Activated CD8-positive, alpha-beta memory T cell treated with anti-CD3 and anti-CD28 coated beads for 36 hours (primary cell): ENCODE data around the gene MAD1L1. TPM values are rescaled to one million over a fixed set of nuclear protein-coding genes. Genes with fewer than 3 reads are reported as not detected.
"Not testable (repeated sequence)": the region's sequence is repeated elsewhere in the genome, so short reads cannot be mapped to it uniquely, and the experiment has no call there.

Experiments used
- CTCF ChIA-PET: fragments of 350-600 bp; sonication (Branson Sonifier 250); formaldehyde crosslinking; loops from one replicate; lab custom pipeline; 2021; ENCODE audit warnings: antibody characterized with exemption; lab: Charles Lee
- POLR2A ChIA-PET: fragments of 350-600 bp; sonication (Branson Sonifier 250); formaldehyde crosslinking; loops from one replicate; lab custom pipeline; 2021; ENCODE audit warnings: antibody characterized with exemption; lab: Charles Lee
- total RNA-seq, 2 experiments: library from RNA; stranded (reverse); gene quantifications; one replicate each; pipeline ENCODE4 v1.2.3, GENCODE V29; 2021

The MAD1L1 gene
- total RNA-seq, 2 experiments from 2014 or later, result 39.4 to 40.8 TPM

- POLR2A ChIA-PET, result no interaction called here
- CTCF ChIA-PET, result interaction anchor here (0.6 kb wide), 1 partner anchor 557 kb away, joined by 3 read pairs; no protein-coding TSS in a partner anchor
Measured at GRCh38 chr7:1818575-1819258, 414.0 kb downstream of the MAD1L1 start.

- ChIA-PET CTCF (no interaction called here), POLR2A (interaction anchor here (0.5 kb wide), 1 partner anchor 559 kb away, joined by 4 read pairs; no protein-coding TSS in a partner anchor)
Measured at GRCh38 chr7:1817061-1817712, 415.6 kb downstream of the MAD1L1 start.

- CTCF ChIA-PET, POLR2A ChIA-PET: not testable (repeated sequence)
Measured at GRCh38 chr7:1816451-1816850, 416.3 kb downstream of the MAD1L1 start.

GRCh38 chr7:1815551-1816281, 417.0 kb downstream of the MAD1L1 start:
- CTCF ChIA-PET, POLR2A ChIA-PET: not testable (repeated sequence)

GRCh38 chr7:1815051-1815481, 417.7 kb downstream of the MAD1L1 start:
- ChIA-PET POLR2A (no interaction called here), CTCF (no interaction called here)

GRCh38 chr7:1814089-1814811, 418.5 kb downstream of the MAD1L1 start:
- CTCF ChIA-PET, result no interaction called here
- POLR2A ChIA-PET, result no interaction called here

GRCh38 chr7:1813394-1814088, 419.2 kb downstream of the MAD1L1 start:
- POLR2A ChIA-PET, result no interaction called here
- CTCF ChIA-PET, result no interaction called here

GRCh38 chr7:1812509-1813393, 420.0 kb downstream of the MAD1L1 start:
- ChIA-PET POLR2A (no interaction called here), CTCF (no interaction called here)

- ChIA-PET POLR2A (no interaction called here), CTCF (no interaction called here)
Measured at GRCh38 chr7:1811850-1812508, 420.8 kb downstream of the MAD1L1 start.

- POLR2A ChIA-PET, result no interaction called here
- CTCF ChIA-PET, result no interaction called here
Measured at GRCh38 chr7:1810961-1811849, 421.5 kb downstream of the MAD1L1 start.

- ChIA-PET POLR2A (no interaction called here), CTCF (no interaction called here)
Measured at GRCh38 chr7:1810521-1810920, 422.2 kb downstream of the MAD1L1 start.

- CTCF ChIA-PET, result no interaction called here
- POLR2A ChIA-PET, result no interaction called here
Measured at GRCh38 chr7:1809601-1810258, 423.0 kb downstream of the MAD1L1 start.

GRCh38 chr7:1809070-1809469, 423.7 kb downstream of the MAD1L1 start:
- ChIA-PET POLR2A (no interaction called here), CTCF (no interaction called here)

GRCh38 chr7:1807821-1808600, 424.7 kb downstream of the MAD1L1 start:
- CTCF ChIA-PET, result interaction anchor here (1.0 kb wide), 1 partner anchor 12 kb away, joined by 3 read pairs; no protein-coding TSS in a partner anchor

GRCh38 chr7:1806354-1806753, 426.4 kb downstream of the MAD1L1 start:
- ChIA-PET CTCF (no interaction called here), POLR2A (no interaction called here)

More at GRCh38 chr7:1807821-1808600, 424.7 kb downstream of the MAD1L1 start:
- POLR2A ChIA-PET, result no interaction called here
